Neural cell (in vitro differentiated cells): ENCODE results near the gene GCNT1. TPM values are rescaled to one million over a fixed set of nuclear protein-coding genes. Genes with fewer than 3 reads are reported as not detected.
"Not testable (repeated sequence)": the region's sequence is repeated elsewhere in the genome, so short reads cannot be mapped to it uniquely, and the experiment has no call there.

ENCODE experiments used
- H2AFZ ChIP-seq: fragments of 200-600, 300-800 bp; sonication (generic), shearing (Covaris generic); 2 replicates; pipeline ENCODE4 v1.6.0; 2014; ENCODE audit warnings: low read depth, mild to moderate bottlenecking, antibody characterized with exemption, low read length, moderate library complexity
- H3F3A ChIP-seq: fragments of 200-600 bp; shearing (Covaris generic); 2 replicates; pipeline ENCODE4 v1.6.1; 2016; ENCODE audit warnings: mild to moderate bottlenecking, moderate library complexity, mixed read lengths, antibody characterized with exemption, low read length; ENCODE audit not compliant: insufficient read depth, poor library complexity, severe bottlenecking
- H3K27ac ChIP-seq: fragments of 200-600, 300-800 bp; sonication (generic), shearing (Covaris generic); 2 replicates; pipeline ENCODE4 v1.5.1; 2014; ENCODE audit warnings: mild to moderate bottlenecking, low read length, moderate library complexity
- H3K27me3 ChIP-seq: fragments of 300-800, 200-600 bp; sonication (generic), shearing (Covaris generic); 2 replicates; pipeline ENCODE4 v1.6.0; 2014; ENCODE audit warnings: mild to moderate bottlenecking, low read depth, low read length, moderate library complexity; ENCODE audit not compliant: insufficient read depth
- H3K36me3 ChIP-seq: fragments of 300-800, 200-600 bp; sonication (generic), shearing (Covaris generic); 2 replicates; pipeline ENCODE4 v1.5.1; 2014; ENCODE audit warnings: mild to moderate bottlenecking, antibody characterized with exemption, low read length, moderate library complexity; ENCODE audit not compliant: insufficient read depth
- H3K4me2 ChIP-seq: fragments of 300-800, 200-600 bp; sonication (generic), shearing (Covaris generic); 2 replicates; pipeline ENCODE4 v1.6.0; 2014; ENCODE audit warnings: mild to moderate bottlenecking, low read length
- H3K4me3 ChIP-seq: fragments of 300-800, 200-600 bp; sonication (generic), shearing (Covaris generic); 2 replicates; pipeline ENCODE4 v1.5.1; 2014; ENCODE audit warnings: mild to moderate bottlenecking, low read length, moderate library complexity
- H3K79me2 ChIP-seq: fragments of 200-600 bp; shearing (Covaris generic); replicated peaks from 2 replicates; pipeline ENCODE4 v1.6.0; 2014; ENCODE audit warnings: mild to moderate bottlenecking, low read length, moderate library complexity; ENCODE audit not compliant: insufficient read depth
- H3K9ac ChIP-seq: fragments of 300-800, 200-600 bp; sonication (generic), shearing (Covaris generic); 2 replicates; pipeline ENCODE4 v1.6.1; 2016; ENCODE audit warnings: mild to moderate bottlenecking, low read length, mixed read lengths
- H3K9me2 ChIP-seq: fragments of 200-600 bp; shearing (Covaris generic); 2 replicates; pipeline ENCODE4 v1.6.1; 2016; ENCODE audit warnings: mild to moderate bottlenecking, low read length, mixed read lengths; ENCODE audit not compliant: insufficient read depth
- H3K9me3 ChIP-seq: fragments of 200-600, 300-800 bp; sonication (generic), shearing (Covaris generic); 2 replicates; pipeline ENCODE4 v1.6.1; 2016; ENCODE audit warnings: mild to moderate bottlenecking, mixed run types, low read length, moderate library complexity, mixed read lengths
- H4K20me1 ChIP-seq: fragments of 200-600 bp; shearing (Covaris generic); 2 replicates; pipeline ENCODE4 v1.6.1; 2016; ENCODE audit warnings: mild to moderate bottlenecking, mixed run types; ENCODE audit not compliant: insufficient read depth
- EP300 ChIP-seq: fragments of 450-650 bp; conservative IDR thresholded peaks from 2 replicates; pipeline ENCODE4 v1.6.1; 2014; ENCODE audit warnings: antibody characterized with exemption, mild to moderate bottlenecking, moderate library complexity; ENCODE audit not compliant: poor library complexity, severe bottlenecking
- EZH2 ChIP-seq: fragments of 200-600, 300-800 bp; shearing (Covaris generic), sonication (generic); IDR thresholded peaks from 2 replicates; pipeline ENCODE4 v1.6.1; 2014; ENCODE audit warnings: antibody characterized with exemption, low read length, borderline replicate concordance, mild to moderate bottlenecking; ENCODE audit not compliant: insufficient read depth, poor library complexity, severe bottlenecking
- MXI1 ChIP-seq: fragments of 450-650 bp; conservative IDR thresholded peaks from 2 replicates; pipeline ENCODE4 v1.6.1; 2014; ENCODE audit warnings: antibody characterized with exemption, mild to moderate bottlenecking; ENCODE audit not compliant: poor library complexity, severe bottlenecking
- POLR2AphosphoS5 ChIP-seq: IDR thresholded peaks from 2 replicates; pipeline ENCODE4 v1.6.1; 2012
- RAD21 ChIP-seq: fragments of 450-650 bp; conservative IDR thresholded peaks from 2 replicates; pipeline ENCODE4 v1.6.1; 2014; ENCODE audit warnings: antibody characterized with exemption, mild to moderate bottlenecking, moderate library complexity
- SMC3 ChIP-seq: fragments of 450-650 bp; conservative IDR thresholded peaks from 2 replicates; pipeline ENCODE4 v1.6.1; 2014; ENCODE audit warnings: antibody characterized with exemption, mild to moderate bottlenecking, moderate library complexity; ENCODE audit not compliant: poor library complexity
- TAF1 ChIP-seq: IDR thresholded peaks from 2 replicates; pipeline ENCODE4 v1.6.1; 2012; ENCODE audit warnings: low read depth
- polyA plus RNA-seq: library from polyadenylated mRNA; depleted of rRNA; stranded (reverse); fragments of >200 nt; gene quantifications from 2 replicates; pipeline ENCODE4 v1.2.3, GENCODE V29; 2014
- TF ChIP-seq, protein P1 (sequence below): fragments of 450-650 bp; IDR thresholded peaks from 2 replicates; pipeline ENCODE4 v1.5.1; 2014; ENCODE audit warnings: antibody characterized with exemption, mild to moderate bottlenecking, moderate library complexity; ENCODE audit not compliant: poor library complexity, severe bottlenecking
- TF ChIP-seq, protein P2 (sequence below): IDR thresholded peaks from 2 replicates; pipeline ENCODE4 v1.6.1; 2012; ENCODE audit warnings: borderline replicate concordance

GCNT1 gene
- polyA plus RNA-seq, 1 donor from 2014 or later: 0.22 TPM

GRCh38 chr9:76490249-76490990 is 31.4 kb downstream of the GCNT1 start:
- H3F3A ChIP-seq: no peaks in the 10 kb centered on the region
- no peaks in the 10 kb centered on the region for H3K9me2 ChIP-seq
- H3K27me3 ChIP-seq: no peaks in the 10 kb centered on the region
- H2AFZ ChIP-seq: no peak overlapping the region
- no peak overlapping the region for H3K4me3 ChIP-seq
- H3K27ac ChIP-seq: no peak overlapping the region
- TF ChIP-seq, protein P1, sequence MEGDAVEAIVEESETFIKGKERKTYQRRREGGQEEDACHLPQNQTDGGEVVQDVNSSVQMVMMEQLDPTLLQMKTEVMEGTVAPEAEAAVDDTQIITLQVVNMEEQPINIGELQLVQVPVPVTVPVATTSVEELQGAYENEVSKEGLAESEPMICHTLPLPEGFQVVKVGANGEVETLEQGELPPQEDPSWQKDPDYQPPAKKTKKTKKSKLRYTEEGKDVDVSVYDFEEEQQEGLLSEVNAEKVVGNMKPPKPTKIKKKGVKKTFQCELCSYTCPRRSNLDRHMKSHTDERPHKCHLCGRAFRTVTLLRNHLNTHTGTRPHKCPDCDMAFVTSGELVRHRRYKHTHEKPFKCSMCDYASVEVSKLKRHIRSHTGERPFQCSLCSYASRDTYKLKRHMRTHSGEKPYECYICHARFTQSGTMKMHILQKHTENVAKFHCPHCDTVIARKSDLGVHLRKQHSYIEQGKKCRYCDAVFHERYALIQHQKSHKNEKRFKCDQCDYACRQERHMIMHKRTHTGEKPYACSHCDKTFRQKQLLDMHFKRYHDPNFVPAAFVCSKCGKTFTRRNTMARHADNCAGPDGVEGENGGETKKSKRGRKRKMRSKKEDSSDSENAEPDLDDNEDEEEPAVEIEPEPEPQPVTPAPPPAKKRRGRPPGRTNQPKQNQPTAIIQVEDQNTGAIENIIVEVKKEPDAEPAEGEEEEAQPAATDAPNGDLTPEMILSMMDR: no peak
- TF ChIP-seq EP300 (no peak), SMC3 (no peak), POLR2AphosphoS5 (no peak), RAD21 (no peak), MXI1 (no peak), TAF1 (no peak), EZH2 (no peak)
- TF ChIP-seq, protein P2, sequence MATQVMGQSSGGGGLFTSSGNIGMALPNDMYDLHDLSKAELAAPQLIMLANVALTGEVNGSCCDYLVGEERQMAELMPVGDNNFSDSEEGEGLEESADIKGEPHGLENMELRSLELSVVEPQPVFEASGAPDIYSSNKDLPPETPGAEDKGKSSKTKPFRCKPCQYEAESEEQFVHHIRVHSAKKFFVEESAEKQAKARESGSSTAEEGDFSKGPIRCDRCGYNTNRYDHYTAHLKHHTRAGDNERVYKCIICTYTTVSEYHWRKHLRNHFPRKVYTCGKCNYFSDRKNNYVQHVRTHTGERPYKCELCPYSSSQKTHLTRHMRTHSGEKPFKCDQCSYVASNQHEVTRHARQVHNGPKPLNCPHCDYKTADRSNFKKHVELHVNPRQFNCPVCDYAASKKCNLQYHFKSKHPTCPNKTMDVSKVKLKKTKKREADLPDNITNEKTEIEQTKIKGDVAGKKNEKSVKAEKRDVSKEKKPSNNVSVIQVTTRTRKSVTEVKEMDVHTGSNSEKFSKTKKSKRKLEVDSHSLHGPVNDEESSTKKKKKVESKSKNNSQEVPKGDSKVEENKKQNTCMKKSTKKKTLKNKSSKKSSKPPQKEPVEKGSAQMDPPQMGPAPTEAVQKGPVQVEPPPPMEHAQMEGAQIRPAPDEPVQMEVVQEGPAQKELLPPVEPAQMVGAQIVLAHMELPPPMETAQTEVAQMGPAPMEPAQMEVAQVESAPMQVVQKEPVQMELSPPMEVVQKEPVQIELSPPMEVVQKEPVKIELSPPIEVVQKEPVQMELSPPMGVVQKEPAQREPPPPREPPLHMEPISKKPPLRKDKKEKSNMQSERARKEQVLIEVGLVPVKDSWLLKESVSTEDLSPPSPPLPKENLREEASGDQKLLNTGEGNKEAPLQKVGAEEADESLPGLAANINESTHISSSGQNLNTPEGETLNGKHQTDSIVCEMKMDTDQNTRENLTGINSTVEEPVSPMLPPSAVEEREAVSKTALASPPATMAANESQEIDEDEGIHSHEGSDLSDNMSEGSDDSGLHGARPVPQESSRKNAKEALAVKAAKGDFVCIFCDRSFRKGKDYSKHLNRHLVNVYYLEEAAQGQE: no peak
- no peaks in the 10 kb centered on the region for H3K79me2 ChIP-seq
- no peak overlapping the region for H3K9ac ChIP-seq
- H4K20me1 ChIP-seq: no peaks in the 10 kb centered on the region
- no peak overlapping the region for H3K4me2 ChIP-seq
- H3K9me3 ChIP-seq: no peaks in the 10 kb centered on the region
- no peaks in the 10 kb centered on the region for H3K36me3 ChIP-seq

DNA sequence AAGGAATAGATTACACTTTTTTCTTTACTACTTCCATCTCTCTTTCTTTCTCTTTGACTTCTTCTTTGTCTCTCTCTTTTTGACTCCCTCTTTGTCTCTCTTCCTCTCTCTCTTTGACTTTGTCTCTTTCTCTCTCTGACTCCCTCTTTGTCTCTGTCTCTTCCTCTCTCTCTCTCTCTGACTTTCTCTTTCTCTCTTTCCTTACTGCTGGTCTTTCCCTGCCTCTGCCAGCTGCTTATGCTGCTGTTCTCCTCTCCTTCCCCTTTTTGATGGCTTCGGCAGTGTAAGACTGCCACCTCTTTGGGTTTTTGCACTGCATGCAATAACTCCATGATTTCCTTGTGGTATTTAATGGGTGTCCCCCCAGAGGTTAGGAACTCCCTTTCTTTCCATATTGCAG is 32.1 kb downstream of the GCNT1 start:
- H3K4me3 ChIP-seq, H3K36me3 ChIP-seq, H3K9me3 ChIP-seq, H3K27me3 ChIP-seq, H4K20me1 ChIP-seq, H3K4me2 ChIP-seq, H3F3A ChIP-seq, H2AFZ ChIP-seq, H3K9ac ChIP-seq, H3K9me2 ChIP-seq, H3K27ac ChIP-seq, H3K79me2 ChIP-seq: not testable (repeated sequence)

GRCh38 chr9:76493496-76493895 is 34.5 kb downstream of the GCNT1 start:
- H3K36me3 ChIP-seq, H3K4me3 ChIP-seq, H3K9me3 ChIP-seq, H2AFZ ChIP-seq, H3K79me2 ChIP-seq, H3K9me2 ChIP-seq, H3K9ac ChIP-seq, H3K27ac ChIP-seq, H3K27me3 ChIP-seq, H3F3A ChIP-seq, H4K20me1 ChIP-seq, H3K4me2 ChIP-seq: not testable (repeated sequence)
